Suprapubic skin (tissue), 4 donors: ENCODE data around the gene STK17A. TPM values are rescaled to one million over a fixed set of nuclear protein-coding genes. Genes with fewer than 3 reads are reported as not detected.

Experiments
- DNase-seq, 2 donors: peaks; one replicate each; pipeline ENCODE4 v3.0.0-alpha.2; 2019; ENCODE audit warnings: low spot score in 2 of 2
- H3K27ac ChIP-seq: fragments of 200-600 bp; sonication (generic); one replicate; pipeline ENCODE4 v1.5.1; 2019
- H3K27me3 ChIP-seq: fragments of 200-600 bp; sonication (generic); one replicate; pipeline ENCODE4 v1.5.1; 2019
- H3K36me3 ChIP-seq: fragments of 200-600 bp; sonication (generic); one replicate; pipeline ENCODE4 v1.5.1; 2019
- H3K4me1 ChIP-seq: fragments of 200-600 bp; sonication (generic); one replicate; pipeline ENCODE4 v1.5.1; 2019
- H3K4me3 ChIP-seq: fragments of 200-600 bp; sonication (generic); one replicate; pipeline ENCODE4 v1.5.1; 2019; ENCODE audit warnings: mild to moderate bottlenecking
- H3K9me3 ChIP-seq: fragments of 200-600 bp; sonication (generic); one replicate; pipeline ENCODE4 v1.5.1; 2019
- EP300 ChIP-seq: sonication (generic); formaldehyde crosslinking; IDR thresholded peaks from one replicate; pipeline ENCODE4 v1.6.1; 2017; ENCODE audit warnings: antibody characterized with exemption
- POLR2A ChIP-seq, 2 donors: fragments of 450-650 bp; IDR thresholded peaks; one replicate each; pipeline ENCODE4 v1.6.1; 2017; ENCODE audit warnings: antibody characterized with exemption in 2 of 2, mild to moderate bottlenecking in 2 of 2, moderate library complexity in 2 of 2
- POLR2AphosphoS5 ChIP-seq, 3 donors: sonication (generic); formaldehyde crosslinking; IDR thresholded peaks; one replicate each; pipeline ENCODE4 v1.6.1; 2017; ENCODE audit warnings: antibody characterized with exemption in 3 of 3
- WGBS: methylation state at CpG from one replicate; pipeline ENCODE4 v1.1.5; 2018; 5-methylcytosine and 5-hydroxymethylcytosine counted together
- total RNA-seq, 4 donors: library from RNA; depleted of rRNA; stranded (reverse); fragments of >200 nt; gene quantifications; one replicate each; pipeline ENCODE4 v1.1.0, GENCODE V29; 2016
- TF ChIP-seq, protein P1 (sequence below), 2 donors: fragments of 200-600 bp in 1 of 2; fragments of 450-650 bp in 1 of 2; sonication (generic) in 1 of 2; IDR thresholded peaks; one replicate each; pipeline ENCODE4 v1.5.1; 2016 to 2019; ENCODE audit warnings: antibody characterized with exemption in 2 of 2, mild to moderate bottlenecking in 1 of 2, moderate library complexity in 1 of 2

STK17A gene
- total RNA-seq, 4 donors from 2014 or later, result 14.2 to 18.3 (median 15.9) TPM

DNA sequence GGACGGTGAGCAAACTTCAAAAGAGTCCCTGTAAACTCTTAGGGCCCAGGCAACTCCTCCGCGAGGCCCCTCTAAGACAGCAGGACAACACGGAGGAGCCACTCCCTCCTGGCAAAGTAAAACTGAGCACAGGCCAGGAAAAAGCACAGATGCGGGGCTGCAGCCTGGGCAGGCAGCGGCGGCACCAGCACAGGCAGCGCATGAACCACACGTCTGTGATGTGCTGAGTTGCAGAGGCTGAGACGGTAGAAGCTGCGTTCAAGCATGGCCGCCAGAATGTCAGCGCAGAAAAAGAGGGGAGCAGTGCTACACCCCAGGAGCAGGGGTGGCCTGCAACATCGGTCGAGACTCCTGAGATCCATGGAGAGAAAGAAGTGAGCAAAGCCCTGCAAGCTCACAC, 46.1 kb upstream of the STK17A start:
- 70% methylated on average over 12 of the region's 15 CpGs for whole genome bisulfite sequencing
- no peaks in the 10 kb centered on the region for H3K36me3 ChIP-seq
- TF ChIP-seq EP300, result no peak
- H3K27ac ChIP-seq, result peak overlapping the region; percentile 25
- no peaks in the 10 kb centered on the region for H3K27me3 ChIP-seq
- no peaks in the 10 kb centered on the region for H3K9me3 ChIP-seq
- DNase-seq, result no peak
- no peak overlapping the region for H3K4me3 ChIP-seq
- peaks cover 31% of the 10 kb centered on the region for H3K4me1 ChIP-seq

DNA sequence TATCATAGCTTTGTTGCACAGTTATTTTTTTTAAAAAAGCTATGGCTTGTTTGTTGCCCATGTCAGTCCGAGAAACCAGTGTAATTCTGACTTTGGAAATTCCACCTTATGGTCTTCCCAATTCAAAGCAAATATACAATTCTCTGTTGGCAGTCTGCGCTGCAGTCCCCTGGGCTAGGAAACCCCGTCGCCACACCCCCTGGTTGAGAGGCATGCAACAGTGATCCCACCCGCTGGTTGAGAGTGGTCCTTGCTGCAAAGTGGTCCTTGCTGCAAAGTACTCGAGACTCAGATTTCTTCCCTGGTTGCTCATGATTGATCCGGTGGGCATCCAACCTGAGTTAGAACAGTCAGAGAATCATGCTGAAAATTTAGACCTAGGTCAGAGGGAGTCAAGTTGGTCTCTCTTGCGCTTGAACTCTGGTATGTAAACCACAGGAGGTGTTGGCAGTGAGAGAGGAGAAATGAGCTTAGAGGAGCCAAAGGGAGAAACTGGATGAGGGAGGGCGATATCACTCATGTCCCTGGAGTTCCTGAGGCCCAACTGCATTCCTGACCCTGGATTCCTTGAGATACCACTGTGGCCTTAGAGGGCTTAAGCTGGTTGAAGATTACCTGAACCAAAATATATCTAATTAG, 45.0 kb upstream of the STK17A start:
- Histone ChIP-seq H3K36me3 (no peaks in the 10 kb centered on the region), H3K27me3 (no peaks in the 10 kb centered on the region), H3K27ac (no peak overlapping the region), H3K9me3 (no peaks in the 10 kb centered on the region), H3K4me3 (no peak overlapping the region), H3K4me1 (peaks cover 31% of the 10 kb centered on the region)
- no peak for DNase-seq
- WGBS, result 93% methylated on average over 9 of the region's 9 CpGs
- TF ChIP-seq, protein P1, sequence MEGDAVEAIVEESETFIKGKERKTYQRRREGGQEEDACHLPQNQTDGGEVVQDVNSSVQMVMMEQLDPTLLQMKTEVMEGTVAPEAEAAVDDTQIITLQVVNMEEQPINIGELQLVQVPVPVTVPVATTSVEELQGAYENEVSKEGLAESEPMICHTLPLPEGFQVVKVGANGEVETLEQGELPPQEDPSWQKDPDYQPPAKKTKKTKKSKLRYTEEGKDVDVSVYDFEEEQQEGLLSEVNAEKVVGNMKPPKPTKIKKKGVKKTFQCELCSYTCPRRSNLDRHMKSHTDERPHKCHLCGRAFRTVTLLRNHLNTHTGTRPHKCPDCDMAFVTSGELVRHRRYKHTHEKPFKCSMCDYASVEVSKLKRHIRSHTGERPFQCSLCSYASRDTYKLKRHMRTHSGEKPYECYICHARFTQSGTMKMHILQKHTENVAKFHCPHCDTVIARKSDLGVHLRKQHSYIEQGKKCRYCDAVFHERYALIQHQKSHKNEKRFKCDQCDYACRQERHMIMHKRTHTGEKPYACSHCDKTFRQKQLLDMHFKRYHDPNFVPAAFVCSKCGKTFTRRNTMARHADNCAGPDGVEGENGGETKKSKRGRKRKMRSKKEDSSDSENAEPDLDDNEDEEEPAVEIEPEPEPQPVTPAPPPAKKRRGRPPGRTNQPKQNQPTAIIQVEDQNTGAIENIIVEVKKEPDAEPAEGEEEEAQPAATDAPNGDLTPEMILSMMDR (IDR thresholded peaks at IDR 0.05), result no peak
- TF ChIP-seq POLR2A (IDR thresholded peaks at IDR 0.05) (no peak), POLR2AphosphoS5 (IDR thresholded peaks at IDR 0.05) (no peak), EP300 (no peak)

DNA sequence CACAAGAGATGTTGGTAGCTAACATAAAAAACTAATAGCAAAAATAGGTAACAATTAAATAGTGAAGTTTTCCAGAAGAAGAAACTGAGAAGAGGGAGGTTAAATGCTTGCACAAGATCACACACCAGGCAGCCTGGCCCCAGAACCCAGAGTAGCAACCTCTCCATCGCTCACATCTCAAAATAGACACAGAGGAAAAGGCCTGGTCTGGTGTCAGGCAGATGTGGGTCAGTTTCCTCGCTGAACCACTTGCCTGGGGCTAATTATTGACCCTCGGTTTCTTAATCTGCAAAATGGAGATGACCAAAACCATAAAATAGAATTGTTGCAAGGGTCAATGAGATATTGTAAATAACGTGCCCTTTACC, 44.5 kb upstream of the STK17A start:
- H3K36me3 ChIP-seq, result no peaks in the 10 kb centered on the region
- 80% methylated on average over 4 of the region's 4 CpGs for WGBS
- H3K4me3 ChIP-seq, result no peak overlapping the region
- no peak overlapping the region for H3K27ac ChIP-seq
- no peaks in the 10 kb centered on the region for H3K9me3 ChIP-seq
- H3K27me3 ChIP-seq, result no peaks in the 10 kb centered on the region
- peaks cover 27% of the 10 kb centered on the region for H3K4me1 ChIP-seq
- TF ChIP-seq POLR2AphosphoS5 (IDR thresholded peaks at IDR 0.05) (no peak), POLR2A (IDR thresholded peaks at IDR 0.05) (no peak), EP300 (no peak)
- TF ChIP-seq, protein P1 (IDR thresholded peaks at IDR 0.05), result no peak
- no peak for DNase-seq

DNA sequence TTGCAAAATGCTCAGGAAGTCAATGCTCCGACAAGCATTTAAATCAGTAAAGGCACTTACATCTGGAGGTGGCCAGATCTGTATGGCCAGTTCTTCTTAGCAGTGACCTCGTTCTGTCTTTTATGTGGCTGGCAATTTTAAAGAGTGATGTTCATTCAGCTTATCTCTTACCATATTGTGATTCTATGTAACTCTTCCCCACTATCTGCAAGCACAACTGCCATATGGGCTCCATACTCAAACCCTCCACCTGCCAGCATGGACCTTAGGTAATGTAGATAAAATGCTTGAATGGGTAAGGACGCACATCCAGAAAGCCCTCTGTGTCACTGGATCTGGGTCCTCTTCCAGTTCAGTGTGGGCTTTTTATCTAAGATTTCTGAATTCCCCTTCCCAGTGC, 42.4 kb upstream of the STK17A start:
- H3K36me3 ChIP-seq, result no peaks in the 10 kb centered on the region
- no peaks in the 10 kb centered on the region for H3K9me3 ChIP-seq
- no peaks in the 10 kb centered on the region for H3K27me3 ChIP-seq
- H3K4me1 ChIP-seq, result peaks cover 11% of the 10 kb centered on the region
- no peak for DNase-seq
- WGBS, result 91% methylated on average over 3 of the region's 3 CpGs
- no peak for TF ChIP-seq POLR2AphosphoS5 (IDR thresholded peaks at IDR 0.05)
- TF ChIP-seq POLR2A (IDR thresholded peaks at IDR 0.05), result no peak
- TF ChIP-seq, protein P1 (IDR thresholded peaks at IDR 0.05), result no peak
- TF ChIP-seq EP300, result no peak
- H3K4me3 ChIP-seq, result no peak overlapping the region
- H3K27ac ChIP-seq, result no peak overlapping the region

DNA sequence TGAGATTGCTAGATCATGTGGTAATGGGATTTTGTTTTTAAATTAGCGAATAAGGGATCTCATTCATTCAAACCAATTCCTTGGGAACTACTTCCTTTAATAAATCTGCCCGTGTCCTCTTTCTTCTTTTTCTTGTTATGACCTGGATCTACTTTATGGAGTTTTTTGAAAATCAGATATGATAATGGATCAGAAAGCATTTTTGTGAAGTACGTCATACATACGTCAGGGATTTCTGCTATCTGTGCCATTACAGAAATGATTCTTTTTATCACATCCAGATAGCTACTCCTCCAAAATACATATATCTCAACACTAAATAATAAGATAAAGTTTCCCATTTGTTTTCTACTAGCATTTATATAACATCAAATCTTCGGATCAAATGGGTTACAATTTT, 40.2 kb upstream of the STK17A start:
- H3K9me3 ChIP-seq, result no peaks in the 10 kb centered on the region
- H3K27me3 ChIP-seq, result no peaks in the 10 kb centered on the region
- no peak overlapping the region for H3K27ac ChIP-seq
- H3K4me1 ChIP-seq, result no peaks in the 10 kb centered on the region
- H3K36me3 ChIP-seq, result no peaks in the 10 kb centered on the region
- 92% methylated on average over 5 of the region's 5 CpGs for WGBS
- H3K4me3 ChIP-seq, result no peak overlapping the region
- TF ChIP-seq POLR2A (IDR thresholded peaks at IDR 0.05), result no peak
- TF ChIP-seq EP300, result no peak
- no peak for TF ChIP-seq POLR2AphosphoS5 (IDR thresholded peaks at IDR 0.05)
- TF ChIP-seq, protein P1 (IDR thresholded peaks at IDR 0.05), result no peak
- no peak for DNase-seq

DNA sequence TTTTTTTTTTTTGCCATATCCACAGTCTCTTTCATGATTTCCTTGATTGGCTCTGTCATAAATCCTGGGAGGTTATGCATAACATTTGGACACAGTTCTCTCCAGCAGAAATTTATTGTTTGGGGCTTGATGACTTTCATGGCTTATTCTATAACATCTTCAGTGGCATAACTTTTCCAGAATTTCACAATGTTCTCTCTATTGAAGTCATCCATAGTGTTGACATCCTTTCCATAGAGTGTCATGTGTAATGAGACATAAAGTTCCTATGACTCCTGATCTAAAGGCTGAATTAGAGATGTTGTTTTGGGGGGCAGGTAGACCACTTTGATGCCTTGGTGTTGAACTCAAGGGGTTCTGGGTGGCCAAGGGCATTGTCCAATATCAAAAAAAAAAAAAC, 36.7 kb upstream of the STK17A start:
- no peaks in the 10 kb centered on the region for H3K4me1 ChIP-seq
- H3K27ac ChIP-seq, result no peak overlapping the region
- H3K27me3 ChIP-seq, result no peaks in the 10 kb centered on the region
- TF ChIP-seq EP300 (no peak), POLR2A (IDR thresholded peaks at IDR 0.05) (no peak), POLR2AphosphoS5 (IDR thresholded peaks at IDR 0.05) (no peak)
- TF ChIP-seq, protein P1 (IDR thresholded peaks at IDR 0.05), result no peak
- H3K9me3 ChIP-seq, result no peaks in the 10 kb centered on the region
- H3K4me3 ChIP-seq, result no peak overlapping the region
- H3K36me3 ChIP-seq, result no peaks in the 10 kb centered on the region
- DNase-seq, result no peak
